GM19468 (cell line): Measurements from ENCODE around the gene C6orf89.

Experiments used
- ATAC-seq: cut with Tn5 transposase; IDR thresholded peaks from one replicate; pipeline ENCODE4 v1.9.1; 2021; ENCODE audit warnings: mild to moderate bottlenecking, moderate library complexity, moderate number of reproducible peaks; ENCODE audit not compliant: unreplicated experiment; ENCODE audit errors: extremely low read depth

Gene C6orf89

DNA sequence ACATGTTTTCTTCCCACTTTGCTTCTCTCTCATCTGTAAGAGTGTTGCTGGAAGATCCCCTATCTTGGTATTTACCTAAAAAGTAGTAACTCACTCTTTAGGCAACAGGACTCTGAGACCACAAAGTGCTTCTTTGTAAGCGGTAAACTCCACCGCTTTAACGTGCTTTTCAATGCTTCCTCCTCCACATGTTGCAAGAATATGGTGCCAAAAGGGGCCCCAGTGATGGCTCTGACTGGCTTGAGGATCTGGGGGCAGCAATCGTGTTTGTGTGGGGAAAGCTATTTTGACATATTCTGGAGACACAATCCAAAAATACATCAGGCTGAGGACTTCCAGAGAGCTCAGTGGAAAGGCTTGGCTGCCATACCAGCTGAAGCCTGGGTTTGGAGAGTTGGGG lies 34.1 kb upstream of the C6orf89 start:
- no peak for ATAC-seq

DNA sequence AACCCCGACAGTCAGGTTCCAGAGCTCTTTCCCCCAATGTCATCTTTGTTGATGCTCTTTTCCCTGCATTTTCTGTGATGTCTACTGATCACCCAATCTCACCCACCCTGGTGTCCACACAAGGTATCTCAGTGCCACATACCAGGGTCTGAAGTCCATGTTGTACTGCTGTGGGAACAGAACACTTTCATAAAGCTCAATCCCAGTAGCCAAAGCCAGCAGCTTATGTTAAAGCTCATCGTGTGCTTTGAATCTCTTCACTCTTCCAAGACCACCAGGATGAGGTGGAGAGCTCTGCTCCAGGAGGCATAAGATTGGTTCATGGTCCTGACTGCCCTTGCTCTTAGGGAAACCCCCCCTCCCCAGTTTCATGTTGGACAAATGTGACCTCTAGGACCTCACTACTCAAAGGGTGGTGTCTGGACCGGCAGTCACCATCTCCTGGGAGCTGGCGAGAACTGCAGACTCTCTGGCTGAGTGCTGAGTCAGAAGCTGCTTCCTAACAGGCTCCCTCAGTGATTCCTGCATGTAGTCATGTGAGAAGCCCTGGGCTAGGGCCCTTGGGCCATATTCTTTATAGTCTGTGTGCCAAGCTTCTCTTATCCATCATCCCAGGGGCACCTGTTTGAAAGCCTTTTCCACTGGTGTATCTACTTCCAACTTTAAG lies 33.1 kb upstream of the C6orf89 start:
- ATAC-seq: no peak

DNA sequence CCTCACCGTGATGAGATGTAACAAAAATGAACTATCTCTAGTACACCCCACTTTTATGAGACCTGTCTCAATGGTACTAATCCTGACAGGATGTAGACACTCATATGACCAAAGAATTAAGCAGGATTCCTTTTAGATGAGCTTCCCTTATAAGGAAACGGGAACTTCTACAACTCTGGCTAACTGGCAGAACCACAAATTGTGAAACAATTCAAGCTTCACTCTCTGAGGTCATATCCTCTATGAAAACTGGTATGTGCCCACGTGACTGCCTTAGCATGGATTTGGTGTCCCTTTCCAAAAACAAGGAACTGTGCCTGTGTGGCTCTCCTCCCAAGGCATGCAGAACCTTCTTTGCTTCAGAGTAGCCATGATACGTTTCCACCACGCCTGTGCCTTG lies 32.4 kb upstream of the C6orf89 start:
- no peak for ATAC-seq

DNA sequence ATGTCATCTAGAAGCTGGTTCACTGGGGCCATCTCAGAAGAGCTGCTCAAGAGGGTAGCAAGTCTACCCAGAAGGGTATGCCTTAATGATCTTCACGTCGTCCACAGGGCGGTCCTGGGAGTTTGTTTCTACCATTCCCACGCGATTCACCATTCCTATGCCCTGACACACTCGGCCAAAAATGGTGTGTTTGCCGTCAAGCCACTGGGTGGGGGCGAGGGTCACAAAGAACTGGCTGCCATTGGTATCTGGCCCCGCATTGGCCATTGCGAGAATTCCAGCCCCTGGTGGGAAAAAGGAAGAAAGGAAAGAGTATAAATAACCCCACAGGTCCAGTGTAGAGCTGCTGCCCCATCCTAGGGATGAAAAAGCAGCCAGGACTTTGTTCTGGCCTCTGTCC lies 30.0 kb upstream of the C6orf89 start:
- ATAC-seq: no peak

DNA sequence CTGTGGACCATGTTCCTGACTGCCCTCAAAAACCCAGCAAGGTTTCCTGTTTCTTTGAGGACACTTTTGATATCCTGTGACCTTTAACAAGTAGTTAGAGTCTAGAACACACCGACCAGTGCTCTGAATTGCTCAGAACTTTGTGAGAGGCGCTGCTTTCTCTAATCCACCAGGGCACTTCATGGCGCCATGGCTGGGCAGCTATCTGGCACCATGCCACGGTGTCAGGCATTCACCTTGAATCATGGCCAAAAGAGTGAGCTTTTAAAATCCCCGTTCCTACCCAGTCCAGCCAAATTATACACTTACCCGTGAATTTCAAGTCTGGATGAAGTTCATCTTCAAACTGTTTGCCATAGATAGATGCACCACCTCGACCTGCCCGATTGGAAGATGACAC lies 29.5 kb upstream of the C6orf89 start:
- no peak for ATAC-seq

DNA sequence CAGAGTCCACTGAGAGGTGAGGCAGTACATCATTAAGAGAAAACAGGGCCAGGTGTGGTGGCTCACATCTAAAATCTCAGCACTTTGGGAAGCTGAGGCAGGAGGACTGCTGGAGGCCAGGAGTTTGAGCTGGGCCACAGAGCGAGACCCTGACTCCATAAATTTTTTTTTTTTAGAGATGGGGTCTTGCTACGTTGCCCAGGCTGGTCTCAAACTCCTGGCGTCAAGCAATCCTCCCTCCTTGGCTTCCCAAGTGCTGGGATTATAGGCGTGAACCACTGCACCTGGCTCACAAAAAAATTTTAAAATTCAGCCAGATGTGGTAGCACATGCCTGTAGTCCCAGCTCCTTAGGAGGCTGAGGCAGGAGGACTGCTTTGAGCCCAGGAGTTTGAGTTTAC lies 28.4 kb upstream of the C6orf89 start:
- ATAC-seq: no peak

DNA sequence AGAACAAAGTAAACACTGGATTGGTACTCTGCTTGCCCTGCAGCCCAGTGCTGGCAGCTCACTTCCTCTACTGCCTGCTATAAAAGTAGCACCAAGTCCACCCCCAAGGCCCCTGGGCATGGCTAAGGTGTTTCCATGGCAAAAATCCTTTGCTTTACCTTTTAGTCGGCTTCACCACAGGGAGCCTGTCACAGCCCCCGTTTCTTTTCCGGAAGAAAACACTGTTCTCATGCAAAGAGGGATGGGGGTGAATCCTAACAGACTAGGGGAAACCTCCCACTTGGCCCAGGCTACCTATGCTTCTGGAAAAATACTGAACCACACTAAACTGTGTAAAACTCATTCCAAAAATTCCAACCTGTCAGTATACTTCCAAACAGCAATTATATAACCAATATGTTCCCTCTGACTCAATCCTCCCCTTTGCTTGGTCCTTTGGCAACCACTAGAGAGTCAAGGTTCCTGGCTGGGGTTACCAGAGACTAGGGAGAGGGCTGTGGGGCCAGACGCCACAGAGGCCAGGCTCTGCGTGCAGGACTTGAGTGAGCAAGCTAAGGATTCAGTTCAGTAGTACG lies 27.3 kb upstream of the C6orf89 start:
- ATAC-seq: no peak

DNA sequence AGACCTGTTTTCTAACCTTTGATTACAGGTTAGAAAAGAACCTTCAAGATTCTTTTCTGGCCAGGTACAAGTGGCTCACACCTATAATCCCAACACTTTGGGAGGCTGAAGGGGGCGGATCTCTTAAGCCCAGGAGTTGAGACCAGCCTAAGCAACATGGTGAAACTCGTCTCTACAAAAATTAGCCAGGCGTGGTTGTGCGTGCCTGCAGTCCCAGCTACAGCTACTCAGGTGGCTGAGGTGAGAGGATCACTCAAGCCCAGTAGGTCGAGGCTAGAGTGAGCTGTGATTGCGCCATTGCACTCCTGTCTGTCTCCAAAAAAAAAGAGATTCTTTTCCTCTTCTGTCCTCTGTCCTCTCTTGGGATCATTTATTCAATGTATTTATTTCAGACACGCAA lies 25.6 kb upstream of the C6orf89 start:
- no peak for ATAC-seq

DNA sequence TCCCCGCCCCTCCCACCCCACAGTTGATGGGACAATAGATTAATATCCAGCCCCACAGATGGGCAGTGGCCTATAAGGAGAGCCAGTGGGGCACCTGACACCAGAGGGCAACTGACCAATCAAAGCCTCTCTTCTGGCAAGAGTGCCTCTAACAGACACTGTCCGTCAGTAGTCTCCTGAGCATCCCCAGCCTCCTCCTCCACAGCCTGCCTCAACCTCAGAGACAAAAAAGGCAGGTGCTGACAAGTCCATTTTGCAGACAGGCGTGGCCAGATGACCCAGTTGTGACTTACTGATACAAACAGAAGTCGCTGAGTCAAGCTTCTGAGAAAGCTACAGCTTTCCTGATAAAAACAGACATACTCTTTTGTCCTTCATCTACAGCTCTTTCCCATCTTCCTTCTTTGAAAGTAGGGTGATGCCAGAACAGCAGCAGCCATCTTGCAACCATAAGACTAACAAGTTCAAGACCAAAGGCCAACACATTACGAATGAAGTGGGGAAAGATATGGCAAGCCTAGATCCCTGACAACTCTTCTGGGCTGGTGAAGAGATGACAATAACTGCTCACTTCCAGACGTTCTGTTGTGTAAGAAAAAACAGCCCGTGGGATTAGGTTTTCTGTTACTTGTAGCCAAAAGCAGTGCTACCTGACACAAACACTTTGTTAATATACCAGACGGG lies 23.4 kb upstream of the C6orf89 start:
- no peak for ATAC-seq

DNA sequence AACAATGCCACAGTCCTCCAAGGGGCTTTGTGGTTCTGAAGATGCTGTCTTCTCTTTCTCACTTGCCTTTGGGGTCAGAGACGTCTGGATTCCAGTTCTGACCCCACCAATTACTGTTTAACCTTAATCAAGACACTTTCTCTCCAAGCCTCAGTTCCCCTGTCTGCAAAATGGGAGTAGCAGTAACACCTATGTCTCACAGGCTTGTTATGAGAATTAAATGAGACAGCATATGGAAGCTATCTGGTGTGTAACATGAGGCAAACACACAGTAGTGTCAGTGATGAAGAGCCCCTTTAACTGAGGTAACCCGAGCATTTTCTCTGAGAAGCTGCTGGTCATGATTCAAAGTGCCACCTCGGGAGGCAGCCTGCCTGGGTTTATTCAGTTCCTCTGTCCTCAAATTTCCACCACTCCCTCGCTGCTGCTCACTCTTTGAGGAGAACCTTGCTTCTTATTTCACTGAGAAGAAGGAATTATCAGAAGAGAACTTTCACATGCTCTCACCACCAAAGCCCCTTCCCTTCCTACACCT lies 22.8 kb upstream of the C6orf89 start:
- ATAC-seq: no peak

DNA sequence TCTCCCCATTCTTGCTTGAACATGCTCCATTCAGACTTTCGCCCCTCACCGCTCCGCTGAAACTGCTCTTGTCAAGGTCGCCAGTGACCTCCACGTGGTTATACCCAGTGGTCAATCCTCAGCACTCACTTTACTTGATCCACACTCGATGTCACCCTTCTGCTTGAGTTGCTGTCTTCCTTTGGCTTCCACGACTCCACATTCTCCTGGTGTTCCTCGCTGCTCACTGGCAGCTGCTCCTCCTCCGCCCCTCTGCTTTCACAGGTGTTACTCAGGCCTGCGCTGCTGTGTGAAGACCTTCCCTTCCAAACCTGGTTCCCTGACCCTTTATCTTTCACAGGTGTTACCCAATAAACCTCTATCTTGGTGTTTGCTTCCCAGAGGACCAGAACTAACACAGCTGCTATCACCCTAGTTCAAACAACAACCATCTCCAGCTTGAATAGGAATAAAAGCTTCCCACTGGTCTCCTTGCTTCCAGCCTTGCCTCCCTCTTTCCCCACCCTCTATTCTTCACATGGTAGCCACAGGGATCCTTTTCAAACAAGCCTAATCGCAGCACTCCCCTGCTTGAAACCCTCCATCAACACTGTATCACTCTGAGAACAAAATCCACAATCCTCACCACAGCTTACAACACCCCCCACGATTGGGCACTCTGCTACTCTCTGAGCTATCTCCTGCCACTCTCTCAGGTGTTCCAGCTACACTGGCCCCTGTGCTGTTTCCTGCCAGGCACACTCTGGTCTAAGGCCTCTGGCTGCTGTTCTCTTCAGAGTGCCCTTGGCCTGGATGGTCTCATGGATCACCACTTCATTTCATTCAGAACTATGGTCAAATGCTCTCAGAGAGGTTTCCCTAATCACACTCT lies 21.8 kb upstream of the C6orf89 start:
- ATAC-seq: no peak

DNA sequence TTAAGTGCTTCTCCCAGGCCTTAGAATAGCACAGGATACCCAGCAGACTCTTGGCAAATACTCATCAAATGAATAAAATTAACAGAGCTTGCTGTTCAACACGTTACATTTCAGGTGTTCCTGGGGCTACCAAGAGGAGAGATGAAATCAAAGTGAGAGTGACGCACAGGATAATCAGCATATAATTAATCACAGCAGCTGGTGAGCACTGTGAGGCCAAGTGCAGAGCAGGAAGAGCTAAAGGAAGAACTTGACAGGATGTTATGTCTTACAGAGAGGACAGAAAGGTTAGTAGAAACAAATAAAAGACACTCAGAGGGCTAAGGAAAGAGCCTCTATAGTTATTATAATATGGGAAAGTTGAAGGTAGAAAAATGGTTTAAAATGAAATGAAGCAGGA lies 19.9 kb upstream of the C6orf89 start:
- no peak for ATAC-seq

DNA sequence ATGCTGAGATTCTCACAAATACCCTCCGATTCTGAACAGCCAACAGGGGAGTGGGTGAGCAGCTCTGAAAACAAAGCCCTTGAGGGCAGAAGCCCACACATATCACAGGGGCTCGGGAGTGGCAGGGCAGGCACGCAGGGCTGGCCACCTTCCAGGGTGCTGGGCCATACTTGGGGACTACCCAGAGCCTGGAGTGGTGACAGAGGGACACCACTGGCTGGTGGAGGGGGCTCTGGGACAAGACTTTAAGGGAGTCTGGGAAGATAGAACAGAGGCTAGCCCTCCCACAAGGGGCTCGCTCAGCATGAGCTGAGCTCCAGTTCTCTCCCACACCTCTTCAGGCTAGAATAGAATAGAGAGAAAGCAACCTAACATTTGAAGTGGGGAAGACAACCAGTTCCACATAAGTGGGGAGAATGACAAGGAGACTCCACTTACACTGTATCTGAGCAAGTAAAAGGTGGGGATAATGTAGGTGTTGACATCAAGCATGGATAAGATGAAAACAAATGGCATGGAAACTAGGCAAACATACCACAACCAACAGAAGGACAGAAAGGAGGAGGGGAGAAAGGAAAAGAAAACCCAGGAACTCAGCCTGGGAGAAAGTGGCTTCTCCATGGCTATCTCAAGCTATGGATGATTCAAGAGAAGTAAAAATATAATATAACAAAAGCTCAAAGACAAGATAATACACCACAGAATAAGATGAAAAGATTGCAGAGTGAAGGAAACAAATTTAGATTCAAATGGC lies 18.1 kb upstream of the C6orf89 start:
- ATAC-seq: no peak

DNA sequence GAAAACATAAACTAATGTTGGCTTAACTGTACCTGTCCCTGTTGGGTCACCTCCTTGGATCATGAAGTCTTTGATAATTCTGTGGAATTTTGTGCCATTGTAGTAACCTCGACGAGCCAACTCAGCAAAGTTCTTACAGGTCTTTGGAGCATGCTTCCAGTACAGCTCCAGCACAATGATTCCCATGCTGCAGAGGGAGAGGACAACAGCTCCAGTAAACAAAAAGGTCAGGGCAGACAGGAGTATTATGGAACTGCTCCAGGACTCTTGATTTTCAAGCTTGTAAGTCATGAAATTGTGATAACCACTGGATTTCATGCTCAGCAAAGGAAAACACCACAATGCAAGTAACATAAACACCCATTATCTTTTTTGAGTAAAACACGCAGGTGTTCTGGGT lies 14.1 kb upstream of the C6orf89 start:
- ATAC-seq: no peak

DNA sequence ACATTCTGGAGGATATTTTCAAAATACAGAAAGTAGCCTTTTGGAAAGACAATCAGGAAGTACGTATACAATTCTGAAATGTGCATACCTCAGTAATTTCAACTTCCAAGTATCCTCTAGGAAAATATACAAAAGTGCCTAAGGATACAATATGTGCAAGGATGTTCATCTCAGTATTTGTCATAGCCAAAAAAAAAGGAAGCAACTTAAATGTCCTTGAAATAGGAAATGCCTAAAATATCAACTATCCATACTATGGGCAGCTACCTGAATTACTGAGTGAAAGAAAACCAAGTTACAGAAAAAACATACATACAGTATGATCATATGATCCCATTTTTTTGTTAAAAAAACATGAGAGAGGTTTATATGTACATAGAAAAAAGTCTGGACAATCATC lies 12.6 kb upstream of the C6orf89 start:
- ATAC-seq: no peak

DNA sequence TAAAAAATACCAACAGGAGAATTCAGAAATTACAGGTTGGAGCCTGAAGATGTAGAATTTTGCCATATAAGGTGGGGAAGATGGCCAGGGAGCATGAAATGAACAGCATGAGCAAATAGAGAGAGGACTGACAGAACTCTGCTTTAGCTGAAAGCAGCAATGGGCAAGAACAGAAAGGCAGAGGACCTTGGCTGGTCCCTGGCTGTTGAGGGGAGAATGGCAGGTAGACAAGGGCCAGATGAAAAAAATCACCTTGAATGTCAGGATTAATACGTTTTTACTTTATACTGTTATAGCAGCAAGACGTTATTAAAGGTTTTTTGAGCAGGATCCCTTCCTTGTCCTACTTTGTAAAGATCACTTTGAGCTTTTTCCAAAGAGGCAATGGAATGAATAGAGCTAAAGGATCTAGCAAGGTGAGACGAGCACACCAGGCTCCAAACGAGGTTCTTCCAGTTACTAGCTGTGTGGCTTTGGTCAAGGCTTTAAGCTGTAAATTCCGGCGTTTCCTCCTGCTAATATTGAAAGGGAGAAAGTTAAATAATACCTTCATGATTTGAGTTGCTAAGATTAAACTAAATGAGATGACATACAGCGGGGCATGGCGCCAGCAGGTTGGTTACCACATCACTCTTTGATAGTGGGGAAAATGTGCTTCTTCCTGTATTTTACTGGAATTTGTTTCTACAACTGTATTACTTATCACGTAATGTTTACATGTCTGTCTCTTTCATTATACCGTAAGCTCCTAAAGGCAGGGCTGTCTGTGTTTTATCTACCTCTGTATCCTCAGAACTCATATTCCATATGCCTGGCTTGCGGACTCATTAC lies 11.9 kb upstream of the C6orf89 start:
- no peak for ATAC-seq

DNA sequence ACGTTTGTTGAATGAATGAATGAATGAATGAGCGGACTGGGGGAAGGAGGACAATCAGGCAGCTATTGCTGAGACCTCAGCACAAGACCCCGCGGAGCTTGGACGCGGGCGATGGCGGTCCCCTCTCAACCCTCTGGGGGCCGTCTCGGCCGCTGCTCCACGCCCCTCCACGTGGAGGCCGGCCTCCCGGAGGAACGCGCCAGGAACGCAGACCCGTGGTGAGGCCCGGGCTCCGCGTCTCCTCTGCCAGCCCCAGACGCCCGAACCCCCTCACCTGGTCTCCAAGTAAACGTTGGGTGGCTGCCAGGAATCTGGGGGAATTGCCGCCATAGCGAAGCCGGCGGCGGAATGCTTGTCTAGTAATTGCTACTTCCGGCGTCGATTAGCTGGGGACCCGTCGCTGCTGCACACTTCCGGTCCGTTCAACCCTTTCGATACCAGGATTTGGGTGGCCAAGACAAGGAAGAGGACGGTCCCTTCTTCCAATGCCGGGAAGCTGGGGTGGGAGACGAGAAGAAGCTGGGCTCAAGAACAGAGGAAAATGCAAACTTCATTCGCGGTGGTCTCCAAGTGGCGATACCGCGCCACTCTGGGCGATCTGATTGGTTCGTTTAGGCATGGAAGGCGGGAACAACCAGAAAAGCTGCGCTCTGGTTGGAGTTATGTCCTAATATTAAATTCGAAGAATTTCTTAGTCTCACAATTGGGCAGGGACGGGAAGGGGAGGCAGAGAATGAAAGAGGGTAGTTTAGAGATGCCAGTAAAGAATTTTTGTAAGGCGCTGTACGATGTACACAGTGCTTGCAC lies 11.1 kb upstream of the C6orf89 start, which contains the start of gene PPIL1:
Gene PPIL1 (minus strand): TSS at position 361 of the 807 bp plus-strand sequence. CDS start 31 bp downstream, at position 330.
- peak; percentile 48 for ATAC-seq

DNA sequence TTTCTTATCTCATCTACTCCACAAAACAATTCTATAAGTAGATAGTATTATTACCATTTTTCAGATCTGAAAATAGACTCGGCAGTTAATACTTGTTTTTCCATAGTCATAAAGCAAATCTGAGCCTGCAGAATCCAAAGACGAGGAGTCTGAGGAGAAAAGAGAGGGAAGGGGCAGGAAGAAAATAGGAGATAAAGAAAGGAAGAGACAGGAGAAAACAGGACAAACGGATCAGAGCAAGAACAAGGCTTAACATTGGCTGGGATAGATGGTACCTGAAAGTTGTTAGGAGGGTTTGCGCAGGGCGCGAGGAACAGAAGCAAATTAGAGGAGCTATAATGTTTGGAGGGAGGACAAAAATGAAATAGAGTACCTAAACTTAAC lies 10.5 kb upstream of the C6orf89 start:
- ATAC-seq: no peak
